ENCODE results near the gene TRA2A.
"Not testable (repeated sequence)": the region's sequence is repeated elsewhere in the genome, so short reads cannot be mapped to it uniquely, and the experiment has no call there.

The TRA2A gene

DNA sequence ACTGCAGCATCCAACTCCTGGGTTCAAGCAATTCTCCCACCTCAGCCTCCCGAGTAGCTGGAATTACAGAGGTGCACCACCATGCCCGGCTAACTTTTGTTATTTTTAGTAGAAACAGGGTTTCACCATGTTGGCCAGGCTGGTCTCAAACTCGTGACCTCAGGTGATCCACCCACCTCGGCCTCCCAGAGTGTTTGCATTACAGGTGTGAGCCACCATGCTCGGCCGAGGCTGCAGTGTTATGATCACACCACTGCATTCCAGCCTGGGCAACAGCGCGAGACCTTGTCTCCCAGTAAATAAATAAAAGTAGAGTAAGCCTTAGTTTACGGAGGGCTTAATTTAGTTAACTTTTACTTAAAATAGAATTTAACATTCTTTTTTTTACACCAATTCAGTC, 37.8 kb downstream of the TRA2A start:
- no peak for DNase-seq (ENCODE audit: low spot score)

DNA sequence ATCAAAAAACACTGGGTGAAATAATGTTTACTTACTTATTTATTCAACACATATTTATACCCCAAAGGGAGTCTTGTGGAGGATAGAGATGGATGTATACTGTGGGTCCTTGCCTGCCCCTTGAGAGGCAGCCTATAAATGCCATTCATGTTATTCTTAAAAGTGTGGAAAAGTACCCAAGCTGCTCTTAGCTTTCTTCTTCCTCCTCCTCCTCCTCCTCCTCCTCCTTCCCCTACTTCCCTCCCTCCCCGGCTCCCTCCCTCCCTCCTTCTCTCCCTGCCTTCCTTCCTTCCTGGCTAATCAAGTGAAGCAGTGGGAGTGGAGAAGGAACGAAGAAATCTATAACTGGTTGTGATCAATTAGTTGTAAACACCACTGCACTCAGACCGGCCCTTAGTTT, 40.3 kb downstream of the TRA2A start:
- DNase-seq (ENCODE audit: low spot score) = no peak

DNA sequence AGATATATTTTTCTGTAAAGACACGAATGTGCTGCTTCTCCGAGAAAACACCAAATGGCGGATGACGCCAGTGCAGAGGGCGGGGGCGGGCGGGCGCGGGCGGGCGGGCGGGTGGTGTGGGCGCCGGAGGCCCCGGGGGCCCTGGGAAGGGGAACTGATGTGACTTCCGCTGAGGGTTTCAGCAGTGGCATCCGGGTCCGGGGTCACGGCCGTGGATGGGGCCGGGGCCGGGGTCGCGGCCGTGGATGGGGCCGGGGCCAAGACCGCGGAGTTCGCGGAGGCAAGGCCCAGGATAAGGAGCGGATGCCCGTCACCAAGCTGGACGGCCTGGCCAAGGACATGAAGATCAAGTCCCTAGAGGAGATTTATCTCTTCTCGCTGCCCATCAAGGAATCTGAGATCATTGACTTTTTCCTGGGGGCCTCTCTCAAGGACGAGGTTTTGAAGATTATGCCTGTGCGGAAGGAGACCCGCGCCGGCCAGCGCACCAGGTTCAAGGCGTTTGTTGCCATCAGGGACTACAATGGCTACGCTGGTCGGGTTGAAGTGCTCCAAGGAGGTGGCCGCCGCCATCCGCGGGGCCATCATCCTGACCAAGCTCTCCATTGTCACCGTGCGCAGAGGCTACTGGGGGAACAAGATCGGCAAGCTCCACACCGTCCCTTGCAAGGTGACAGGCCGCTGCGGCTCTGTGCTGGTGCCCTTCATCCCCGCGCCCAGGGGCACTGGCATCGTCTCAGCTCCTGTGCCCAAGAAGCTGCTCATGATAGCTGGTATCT, 41.2 kb downstream of the TRA2A start:
- DNase-seq (ENCODE audit: low spot score) = no peak

DNA sequence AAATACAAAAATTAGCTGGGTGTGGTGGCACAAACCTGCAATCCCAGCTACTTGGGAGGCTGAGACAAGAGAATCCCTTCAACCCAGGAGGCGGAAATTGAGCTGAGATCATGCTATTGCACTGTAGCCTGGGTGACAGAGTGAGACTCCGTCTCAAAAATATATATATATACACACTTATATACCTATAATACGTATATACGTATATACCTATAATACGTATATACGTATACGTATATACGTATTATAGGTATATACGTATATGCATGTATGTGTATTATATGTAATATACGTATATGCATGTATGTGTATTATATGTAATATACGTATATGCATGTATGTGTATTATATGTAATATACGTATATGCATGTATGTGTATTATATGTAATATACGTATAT, 43.1 kb downstream of the TRA2A start:
- not testable (repeated sequence) for DNase-seq (ENCODE audit: low spot score)

DNA sequence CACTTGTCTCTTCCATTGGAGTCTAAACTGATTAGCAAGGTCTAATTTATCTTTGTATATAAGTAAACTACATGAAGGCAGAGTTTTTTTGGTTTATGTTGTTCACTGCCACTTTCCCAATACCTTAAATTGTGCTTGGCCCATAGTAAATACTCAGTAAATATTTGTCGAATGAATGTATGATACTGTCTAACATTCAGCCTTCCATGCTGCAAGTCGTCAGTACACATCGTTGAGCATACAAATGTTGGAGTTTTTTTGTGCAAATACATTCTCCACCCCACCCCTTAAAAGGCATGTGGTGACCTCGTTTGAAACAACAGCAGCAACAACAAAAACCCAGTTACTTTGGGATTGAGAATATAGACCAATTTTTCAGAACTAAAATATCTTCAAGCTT, 44.1 kb downstream of the TRA2A start:
- no peak for DNase-seq (ENCODE audit: low spot score)

DNA sequence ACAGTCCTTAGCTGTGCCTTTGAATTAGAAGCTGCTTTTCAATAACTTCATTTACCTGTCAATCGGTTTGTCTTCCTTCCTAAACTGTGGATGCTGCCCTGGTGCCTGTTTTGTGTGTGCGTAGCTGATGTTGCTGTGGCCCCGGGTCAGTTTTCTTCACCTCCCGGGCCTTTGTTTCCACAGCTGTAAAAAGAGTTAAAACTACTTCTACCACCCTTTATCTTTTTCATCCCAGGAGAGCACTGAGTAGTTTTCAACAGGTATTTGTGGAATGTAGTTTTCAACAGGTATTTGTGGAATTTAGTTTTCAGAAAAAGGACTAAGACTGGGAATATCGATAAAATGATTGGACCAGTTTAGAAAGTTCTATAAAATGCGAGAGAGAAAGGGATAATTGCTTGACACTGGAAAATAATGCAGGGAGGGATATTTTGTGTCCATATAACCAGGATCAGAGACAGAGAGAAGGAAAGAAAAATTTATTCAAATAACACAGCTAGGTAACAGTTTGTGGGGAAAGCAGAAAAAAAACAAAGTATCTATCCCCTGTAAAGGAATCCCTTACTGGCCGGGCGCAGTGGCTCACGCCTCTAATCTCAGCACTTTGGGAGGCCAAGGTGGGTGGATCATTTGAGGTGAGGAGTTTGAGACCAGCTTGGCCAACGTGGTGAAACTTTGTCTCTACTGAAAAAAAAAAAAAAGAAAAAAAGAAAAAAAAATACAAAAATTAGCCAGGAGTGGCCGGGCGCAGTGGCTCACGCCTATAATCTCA, 45.6 kb downstream of the TRA2A start:
- DNase-seq (ENCODE audit: low spot score) = no peak

DNA sequence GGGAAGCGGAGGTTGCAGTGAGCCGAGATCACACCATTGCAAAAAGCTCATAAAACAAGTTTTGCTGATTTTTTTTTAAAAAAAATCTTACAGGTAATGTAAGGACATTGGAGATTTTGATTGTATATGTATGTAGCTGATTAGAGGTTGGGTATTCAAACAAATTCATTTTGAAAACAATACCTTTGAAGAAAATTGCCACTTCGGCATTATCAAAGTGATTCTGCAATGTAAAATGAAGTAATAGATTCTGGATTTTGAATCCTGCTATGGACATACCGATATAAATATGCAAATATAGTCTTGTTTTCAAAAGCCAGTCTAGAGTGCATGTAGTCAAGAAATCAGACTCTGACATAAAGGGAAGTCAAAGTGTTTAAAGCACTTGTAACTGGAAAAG, 49.1 kb downstream of the TRA2A start:
- no peak for DNase-seq (ENCODE audit: low spot score)

DNA sequence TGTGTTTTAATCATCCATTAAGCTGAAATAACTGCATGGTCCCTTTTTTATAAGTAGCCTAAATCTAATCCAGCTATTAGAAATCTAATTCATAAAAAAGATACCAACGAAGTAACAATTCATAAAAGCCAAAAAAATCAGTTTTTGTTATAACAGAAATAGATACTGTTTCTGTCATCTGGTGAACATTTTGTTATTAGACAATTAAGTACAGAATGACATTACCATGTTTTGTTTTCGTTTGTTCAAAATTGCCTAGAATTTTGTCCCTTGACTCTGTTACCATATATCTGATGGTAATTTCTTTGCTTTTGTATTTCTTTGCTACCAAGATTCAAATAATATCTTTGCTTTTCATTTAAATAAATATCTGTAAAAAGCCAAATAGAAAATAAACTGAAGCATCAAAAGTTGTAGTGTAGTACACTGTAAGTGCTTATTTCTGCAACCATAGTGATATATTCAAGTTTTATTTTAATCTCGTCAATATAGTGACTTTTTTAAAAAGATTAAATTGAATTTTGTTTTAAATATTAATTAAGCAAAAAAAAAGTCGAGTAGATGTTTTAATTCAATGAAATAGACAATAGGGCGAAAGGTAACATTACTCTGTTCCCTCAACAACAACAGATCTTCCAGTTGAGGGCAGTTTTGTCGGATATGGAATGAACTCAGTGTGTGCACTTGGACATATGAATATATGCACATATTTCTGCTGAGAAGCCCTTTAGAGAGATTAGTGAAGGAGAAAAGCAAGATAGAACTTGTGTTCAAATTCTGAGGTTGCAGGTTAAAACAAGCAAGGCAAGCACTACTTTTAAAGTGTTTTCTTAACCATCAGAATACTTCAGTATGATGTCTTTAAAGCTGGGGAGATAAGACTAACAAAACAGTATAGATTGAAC, 53.6 kb downstream of the TRA2A start:
- no peak for DNase-seq (ENCODE audit: low spot score)

DNA sequence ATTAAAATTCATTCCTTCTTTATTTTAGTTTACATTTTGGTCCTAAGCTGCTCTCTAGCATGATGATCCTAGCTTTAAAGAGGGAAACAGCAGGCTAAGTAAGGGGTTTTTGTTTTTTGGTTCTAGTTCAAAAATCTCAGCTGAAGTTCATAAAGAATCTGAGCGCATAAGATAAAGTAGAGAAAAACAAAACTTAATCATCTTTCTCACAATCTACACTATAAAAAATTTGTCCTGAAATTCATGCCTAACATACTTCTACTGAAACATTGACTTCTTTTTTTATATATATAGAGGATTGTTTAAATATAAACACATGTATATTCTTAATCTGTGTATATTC, 54.7 kb downstream of the TRA2A start:
- no peak for DNase-seq (ENCODE audit: low spot score)

DNA sequence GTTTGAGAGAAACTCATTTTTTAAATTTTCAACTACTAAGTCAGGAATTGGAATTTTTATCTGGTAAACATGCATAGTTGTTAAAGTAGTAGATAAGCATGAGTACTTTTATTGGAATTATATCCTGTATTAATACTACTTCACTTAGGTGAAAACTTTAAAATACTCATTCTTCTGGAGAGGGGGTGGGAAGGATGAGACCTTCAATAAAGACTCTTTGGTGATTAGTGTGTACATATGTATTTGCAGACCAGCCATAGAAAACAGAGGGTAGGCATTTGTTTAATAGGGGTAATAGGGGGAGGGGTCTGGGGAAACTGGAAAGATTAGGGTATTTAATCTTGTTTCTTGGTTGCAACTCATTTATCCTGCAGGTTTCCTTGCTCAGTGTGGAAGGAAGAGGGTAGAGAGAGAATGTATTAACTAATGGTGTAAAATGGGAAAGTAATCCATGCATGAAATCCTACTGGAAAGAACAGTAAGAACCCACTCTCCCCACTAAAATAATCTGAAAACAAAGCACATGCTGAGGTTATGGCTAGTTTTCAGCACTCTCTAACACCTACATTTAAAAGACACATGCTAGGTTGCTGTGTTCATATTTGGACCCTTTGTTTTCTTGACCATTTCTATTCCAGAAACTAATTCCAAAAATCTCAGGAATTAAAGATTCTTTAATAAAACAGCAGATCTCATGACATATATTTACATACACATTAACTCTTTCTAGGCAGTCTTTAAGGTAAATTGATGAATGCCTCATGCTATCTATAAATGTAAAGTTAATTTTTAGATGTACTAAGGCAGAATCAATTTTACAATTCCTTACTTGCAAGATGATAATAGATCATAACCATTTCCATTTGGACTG, 55.3 kb downstream of the TRA2A start:
- DNase-seq (ENCODE audit: low spot score) = no peak

DNA sequence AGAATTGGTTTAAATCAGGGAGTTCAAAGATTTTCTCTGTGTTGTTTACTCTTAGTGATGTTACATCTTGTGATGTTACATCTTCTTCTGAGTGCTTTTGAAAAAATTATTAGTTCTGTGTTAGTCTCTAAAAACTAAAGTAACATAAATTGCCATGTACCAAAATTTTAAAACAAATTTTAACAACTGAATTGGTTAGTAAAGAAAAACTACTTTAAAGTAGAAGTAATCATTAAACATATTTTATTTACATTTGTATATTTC, 56.3 kb downstream of the TRA2A start:
- no peak for DNase-seq (ENCODE audit: low spot score)

DNA sequence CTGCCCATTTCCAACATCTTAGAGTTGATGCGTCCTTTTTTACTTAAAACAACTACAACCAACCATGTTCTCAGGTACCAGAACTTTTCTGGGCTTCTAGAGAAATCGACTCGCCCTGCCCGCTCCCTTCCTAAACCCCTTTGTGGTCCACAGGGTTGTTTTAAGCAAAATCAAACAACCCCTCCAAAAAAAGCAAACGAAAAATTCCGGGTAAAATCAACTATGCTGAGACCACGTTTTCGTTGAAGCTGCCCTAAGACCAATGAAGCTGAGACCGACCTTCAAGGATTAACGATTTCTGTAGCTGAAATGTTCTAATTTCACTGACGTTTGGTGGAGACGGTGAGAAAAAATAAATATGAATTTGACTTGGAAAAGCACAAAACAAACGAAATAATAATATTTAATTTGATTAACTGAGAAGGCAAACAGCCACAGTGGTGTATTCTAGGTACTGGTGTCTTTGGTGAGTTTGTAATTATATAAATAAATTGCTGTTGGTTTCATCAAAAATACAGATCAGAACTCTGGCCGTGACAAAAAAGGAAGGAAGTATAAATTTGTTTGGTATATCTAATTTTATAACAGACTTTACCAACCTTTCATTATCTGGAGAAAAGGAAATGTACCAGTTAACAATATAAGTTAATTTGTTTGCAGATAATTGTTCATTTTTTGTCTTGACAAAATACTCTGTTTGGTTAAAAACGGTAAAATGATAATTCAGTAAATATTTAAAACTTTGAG, 56.8 kb downstream of the TRA2A start:
- no peak for DNase-seq (ENCODE audit: low spot score)

DNA sequence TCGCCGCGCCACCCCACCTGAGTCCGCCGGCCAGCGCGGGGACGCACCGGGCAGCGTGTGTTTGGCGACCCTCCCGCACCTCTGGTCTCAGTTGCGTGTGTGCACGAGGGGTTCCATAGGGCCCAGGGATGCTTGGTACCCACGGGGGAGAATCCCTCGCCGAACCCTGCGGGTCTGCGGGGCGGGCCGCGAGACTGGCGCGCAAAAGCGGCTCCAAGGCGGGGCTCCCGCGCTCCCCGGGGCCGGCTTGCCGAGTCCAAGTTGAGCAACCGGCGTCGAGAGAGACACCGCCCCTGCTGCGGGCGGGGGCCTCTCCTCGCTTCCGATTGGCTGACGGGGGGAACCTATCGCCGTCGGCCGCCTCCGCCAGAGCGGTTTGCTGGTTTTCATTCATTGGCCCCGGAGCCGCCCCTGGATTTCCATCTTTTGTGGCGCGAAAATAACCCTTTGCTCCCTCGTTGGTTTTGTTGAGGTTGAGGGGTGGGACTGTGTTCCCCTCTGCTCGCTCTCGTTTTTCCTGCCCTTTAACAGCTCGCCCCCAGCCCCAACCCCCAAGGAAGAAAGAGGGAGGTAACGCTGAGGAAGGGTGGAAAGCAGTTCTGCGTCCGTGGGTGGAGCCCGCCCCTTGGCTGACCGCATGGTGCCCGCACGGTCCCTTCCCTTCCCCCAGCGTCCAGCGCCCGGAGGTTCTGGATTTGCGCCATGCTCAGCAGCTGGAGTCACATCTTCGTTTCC, 57.5 kb downstream of the TRA2A start:
- peak; percentile 99 for DNase-seq (ENCODE audit: low spot score)

DNA sequence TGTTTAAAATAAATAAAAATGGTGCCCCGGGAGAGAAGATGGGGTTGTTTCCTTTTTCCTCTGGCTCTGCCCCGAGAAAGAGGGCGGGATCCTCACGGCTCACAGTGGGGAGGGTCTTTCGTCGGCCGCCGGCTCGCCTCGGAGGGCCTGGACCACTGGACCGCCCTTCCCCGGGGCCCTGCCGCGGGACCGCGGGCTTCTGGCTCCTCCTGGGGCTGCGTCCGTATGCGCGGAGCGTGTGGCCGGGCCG, 58.0 kb downstream of the TRA2A start:
- no peak for DNase-seq (ENCODE audit: low spot score)

DNA sequence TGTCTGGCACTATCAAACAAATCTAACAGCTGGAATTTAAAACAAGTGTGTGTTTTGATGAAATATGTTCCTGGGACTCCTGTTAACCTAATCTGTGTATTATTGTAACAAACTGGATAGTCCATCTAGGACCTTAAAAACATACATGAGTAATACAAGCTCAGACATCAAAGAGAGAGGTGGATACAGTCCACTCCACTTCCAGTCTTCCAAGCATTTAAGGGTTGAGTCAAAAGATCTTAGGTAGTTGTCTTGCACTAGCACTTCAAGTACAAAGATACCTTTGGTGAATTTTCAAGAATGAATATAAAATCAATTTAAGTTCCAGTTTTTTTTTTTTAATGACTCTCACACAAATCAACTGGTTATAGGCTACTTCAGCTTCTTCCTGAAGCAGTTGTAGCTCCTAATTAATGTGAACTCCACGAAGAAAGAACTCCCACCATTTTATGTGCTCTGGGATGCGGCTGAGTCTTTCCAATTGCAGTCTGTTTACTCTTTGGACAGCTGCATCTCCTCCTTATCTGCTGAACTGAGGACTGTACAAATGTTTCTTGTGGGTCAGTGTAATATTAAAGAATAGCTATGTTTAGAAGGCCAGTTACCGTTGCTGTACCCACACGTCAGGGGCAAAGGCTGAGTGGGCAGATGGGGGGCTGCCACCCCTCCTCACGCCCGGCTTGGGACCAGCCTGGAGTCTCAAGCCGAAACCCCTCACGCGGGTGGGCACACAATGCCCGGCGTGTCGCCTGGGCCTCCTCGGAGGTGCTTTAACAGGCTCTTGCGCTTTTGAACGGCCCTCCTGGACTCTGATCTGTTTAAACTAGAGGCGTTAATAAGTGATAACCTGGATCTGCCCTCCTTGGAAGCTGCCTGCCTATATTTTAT, 58.6 kb downstream of the TRA2A start:
- peak; percentile 50 for DNase-seq (ENCODE audit: low spot score)

DNA sequence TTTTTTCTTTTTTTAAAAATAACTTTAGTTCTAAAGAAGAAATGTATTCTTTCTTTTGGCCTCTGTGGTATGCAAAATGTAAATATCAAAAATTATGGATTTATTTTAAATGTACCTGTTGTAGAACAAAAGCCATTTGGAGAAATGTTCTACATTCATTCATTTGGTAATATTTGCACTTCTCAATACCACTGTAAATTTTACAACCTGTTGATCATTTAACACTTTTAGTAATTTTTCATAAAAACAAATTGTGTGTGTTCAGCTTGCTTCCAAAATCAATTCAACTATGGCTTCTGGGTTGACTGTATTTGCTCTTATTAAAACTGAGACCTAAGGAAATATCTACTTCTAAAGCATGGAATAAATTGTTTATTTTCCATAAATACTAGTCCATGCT, 59.2 kb downstream of the TRA2A start:
- DNase-seq (ENCODE audit: low spot score) = no peak

DNA sequence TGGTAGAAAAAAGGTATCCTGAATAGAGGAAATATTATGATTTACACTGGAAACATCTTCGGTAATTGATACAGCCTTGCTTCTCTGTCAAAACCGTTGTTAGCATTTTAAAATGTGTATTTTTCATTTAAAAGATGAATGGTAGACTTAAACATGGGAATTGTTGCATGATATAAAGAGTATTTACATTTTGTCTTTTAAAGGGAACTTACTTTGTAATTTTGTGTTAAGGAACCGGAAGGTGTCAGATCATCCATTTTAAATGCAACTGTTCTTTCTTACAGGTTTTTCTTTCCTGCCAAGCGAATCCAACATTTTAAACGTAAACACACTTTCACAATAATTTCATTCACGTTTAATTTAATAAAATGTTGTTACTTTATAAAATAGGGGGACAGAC, 59.7 kb downstream of the TRA2A start:
- DNase-seq (ENCODE audit: low spot score) = no peak

DNA sequence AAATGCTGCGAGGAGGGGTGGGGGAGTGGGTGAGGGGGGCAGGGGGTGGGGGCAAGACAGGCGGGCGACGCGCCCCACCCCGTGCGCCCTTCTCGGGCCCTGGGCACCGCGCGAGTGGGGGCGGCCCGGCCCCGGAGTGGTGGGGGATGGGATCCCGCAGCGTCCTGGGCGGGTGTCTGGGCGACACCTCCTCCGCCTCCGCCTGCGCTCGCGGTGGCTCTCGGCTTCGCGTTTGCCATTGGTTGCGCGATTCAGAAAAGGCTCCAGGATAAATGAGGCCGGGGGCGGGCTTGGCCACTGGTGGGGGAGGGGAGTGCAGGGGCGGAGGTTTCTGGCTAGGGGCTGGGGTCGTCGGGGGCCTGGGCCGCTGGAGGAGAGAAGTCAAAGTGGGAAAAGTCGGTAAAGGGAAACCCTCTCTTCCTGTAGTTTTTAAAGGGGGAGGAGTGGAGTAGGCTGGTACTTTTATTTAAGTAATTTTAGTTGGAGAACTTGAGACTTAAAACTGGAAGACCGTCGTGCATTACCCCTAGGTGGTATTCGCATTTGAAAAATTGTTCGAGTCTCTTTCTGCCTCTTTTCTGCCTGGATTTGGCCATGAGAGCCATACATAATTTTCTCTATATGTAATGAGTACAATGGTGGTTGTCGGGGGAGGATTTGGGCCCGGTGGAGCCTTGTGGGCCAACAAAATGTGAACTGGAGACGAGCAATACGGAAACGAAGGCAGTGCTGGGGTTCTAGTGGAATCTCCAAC, 60.5 kb downstream of the TRA2A start:
- peak; percentile 86 for DNase-seq (ENCODE audit: low spot score)

All from LoVo (cell line).